Subcutaneous abdominal adipose tissue (tissue), 5 donors: Measurements from ENCODE around the gene ARHGEF12.

Experiments
- H3K27ac ChIP-seq: one replicate; pipeline ENCODE4 v1.7.0; 2013; ENCODE audit warnings: low read depth, mild to moderate bottlenecking, inconsistent platforms, low read length, moderate library complexity
- H3K27me3 ChIP-seq, 5 donors: one replicate each; pipeline ENCODE4 v1.7.0; 2013; ENCODE audit warnings: low read length in 5 of 5, inconsistent platforms in 1 of 5; ENCODE audit not compliant: control insufficient read depth in 5 of 5, insufficient read depth in 4 of 5
- H3K36me3 ChIP-seq, 5 donors: one replicate each; pipeline ENCODE4 v1.7.0; 2013; ENCODE audit warnings: low read length in 5 of 5; ENCODE audit not compliant: control insufficient read depth in 5 of 5, insufficient read depth in 5 of 5
- H3K4me1 ChIP-seq, 5 donors: one replicate each; pipeline ENCODE4 v1.7.0; 2013; ENCODE audit warnings: low read length in 5 of 5, mild to moderate bottlenecking in 3 of 5, moderate library complexity in 1 of 5; ENCODE audit not compliant: control insufficient read depth in 5 of 5, insufficient read depth in 5 of 5
- H3K4me3 ChIP-seq, 5 donors: one replicate each; pipeline ENCODE4 v1.7.0; 2013; ENCODE audit warnings: low read length in 5 of 5, low read depth in 1 of 5
- H3K9ac ChIP-seq, 5 donors: one replicate each; pipeline ENCODE4 v1.7.0; 2013; ENCODE audit warnings: low read length in 5 of 5, mild to moderate bottlenecking in 4 of 5, moderate library complexity in 3 of 5
- H3K9me3 ChIP-seq, 5 donors: one replicate each; pipeline ENCODE4 v1.7.0; 2013; ENCODE audit warnings: low read length in 5 of 5; ENCODE audit not compliant: control insufficient read depth in 5 of 5
- donor health status: healthy.
- donor health status: healthy.
- donor health status: healthy.
- donor health status: healthy.
- donor health status: healthy.

The ARHGEF12 gene

GRCh38 chr11:120403966-120404365 lies 67.8 kb downstream of the ARHGEF12 start:
- Histone ChIP-seq H3K27ac (no peak overlapping the region), H3K9ac (no peak overlapping the region), H3K36me3 (no peaks in the 10 kb centered on the region), H3K27me3 (no peaks in the 10 kb centered on the region), H3K4me1 (peaks cover 0 to 19% (median 10%) of the 10 kb centered on the region in 5 donors), H3K4me3 (no peak overlapping the region), H3K9me3 (no peaks in the 10 kb centered on the region)

DNA sequence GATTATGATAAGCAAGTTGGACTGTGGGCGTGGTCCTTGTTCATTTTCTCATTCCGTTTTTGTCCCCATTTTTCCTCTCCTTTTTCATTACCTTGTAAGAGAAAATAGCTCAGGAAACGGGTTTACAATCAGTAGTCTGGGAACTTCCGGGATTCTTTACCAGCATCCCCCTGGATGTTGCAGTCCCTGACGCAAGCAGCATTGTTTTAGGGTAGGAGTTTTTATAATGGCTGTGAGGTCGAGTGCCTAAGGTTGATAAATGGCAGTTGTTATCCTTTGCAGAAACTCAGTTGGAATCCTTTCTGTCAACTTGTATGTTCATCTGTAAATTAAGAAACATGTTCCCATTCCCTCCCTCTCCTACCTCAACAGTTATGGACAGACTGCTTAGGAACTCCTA lies 68.3 kb downstream of the ARHGEF12 start:
- no peaks in the 10 kb centered on the region for H3K9me3 ChIP-seq

GRCh38 chr11:120409655-120410054 lies 73.4 kb downstream of the ARHGEF12 start:
- no peak overlapping the region for H3K4me3 ChIP-seq
- H3K27ac ChIP-seq: no peak overlapping the region
- H3K4me1 ChIP-seq: peaks cover 0 to 3% (median 0%) of the 10 kb centered on the region in 5 donors
- H3K36me3 ChIP-seq: peaks cover 0 to 9% (median 4%) of the 10 kb centered on the region in 5 donors
- no peaks in the 10 kb centered on the region for H3K27me3 ChIP-seq
- no peak overlapping the region for H3K9ac ChIP-seq
- H3K9me3 ChIP-seq: no peaks in the 10 kb centered on the region

More for the DNA sequence above, 68.3 kb downstream of the ARHGEF12 start:
- peaks cover 0 to 5% (median 0%) of the 10 kb centered on the region in 5 donors for H3K36me3 ChIP-seq
- peaks cover 0 to 19% (median 10%) of the 10 kb centered on the region in 5 donors for H3K4me1 ChIP-seq
- no peak overlapping the region for H3K9ac ChIP-seq
- H3K4me3 ChIP-seq: no peak overlapping the region
- no peaks in the 10 kb centered on the region for H3K27me3 ChIP-seq
- no peak overlapping the region for H3K27ac ChIP-seq

- Histone ChIP-seq H3K4me1 (no peaks in the 10 kb centered on the region), H3K27ac (no peak overlapping the region), H3K9ac (no peak overlapping the region), H3K27me3 (no peaks in the 10 kb centered on the region), H3K4me3 (no peak overlapping the region), H3K9me3 (no peaks in the 10 kb centered on the region), H3K36me3 (peaks cover 0 to 9% (median 4%) of the 10 kb centered on the region in 5 donors)
Measured at GRCh38 chr11:120410622-120411380, 74.6 kb downstream of the ARHGEF12 start.

- peaks cover 0 to 10% (median 5%) of the 10 kb centered on the region in 5 donors for H3K36me3 ChIP-seq
- H3K9ac ChIP-seq: no peak overlapping the region
- no peak overlapping the region for H3K27ac ChIP-seq
- H3K4me1 ChIP-seq: no peaks in the 10 kb centered on the region
- H3K4me3 ChIP-seq: no peak overlapping the region
- H3K9me3 ChIP-seq: no peaks in the 10 kb centered on the region
- no peaks in the 10 kb centered on the region for H3K27me3 ChIP-seq
Measured at GRCh38 chr11:120413480-120413879, 77.3 kb downstream of the ARHGEF12 start.

DNA sequence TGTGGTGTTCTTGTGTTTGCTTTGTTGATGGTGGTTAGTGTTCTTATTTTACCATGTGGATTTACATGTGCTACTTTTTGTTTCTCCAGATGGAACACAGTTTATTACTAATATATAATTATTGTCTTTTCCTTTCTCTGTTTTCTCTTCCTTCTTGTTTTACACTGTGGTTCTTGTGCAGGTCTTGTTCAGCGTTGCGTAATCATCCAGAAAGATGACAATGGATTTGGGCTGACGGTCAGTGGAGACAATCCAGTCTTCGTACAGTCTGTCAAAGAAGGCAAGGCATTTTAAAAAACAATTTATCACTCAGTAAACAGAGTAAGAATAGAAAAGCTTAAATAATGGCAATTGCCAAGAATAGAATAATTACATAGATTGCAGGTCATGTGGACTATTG lies 84.4 kb downstream of the ARHGEF12 start:
- H3K9ac ChIP-seq: no peak overlapping the region
- no peak overlapping the region for H3K27ac ChIP-seq
- peaks cover 0 to 3% (median 0%) of the 10 kb centered on the region in 5 donors for H3K4me1 ChIP-seq
- H3K9me3 ChIP-seq: no peaks in the 10 kb centered on the region
- peaks cover 5 to 25% (median 14%) of the 10 kb centered on the region in 5 donors for H3K36me3 ChIP-seq
- no peaks in the 10 kb centered on the region for H3K27me3 ChIP-seq
- H3K4me3 ChIP-seq: no peak overlapping the region

- H3K27ac ChIP-seq: no peak overlapping the region
Measured at GRCh38 chr11:120424185-120424969, 88.2 kb downstream of the ARHGEF12 start.

DNA sequence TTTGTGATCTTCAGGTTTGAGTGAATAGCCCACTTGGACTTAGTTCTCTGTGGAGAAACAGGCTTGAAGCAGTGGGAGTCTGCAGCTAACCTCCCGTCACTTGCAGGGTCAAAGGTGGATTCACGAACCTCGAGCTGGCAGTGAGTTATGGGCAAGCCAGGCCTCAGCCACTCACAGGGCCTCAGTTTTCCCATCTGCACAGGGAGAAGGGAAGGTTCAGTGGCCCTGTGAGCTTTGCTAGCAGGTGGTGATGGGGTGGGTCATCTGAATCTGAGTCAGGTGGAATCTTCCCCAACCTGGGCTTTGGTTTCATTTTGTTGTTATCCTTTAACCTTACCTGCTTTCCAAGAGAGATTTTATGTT lies 88.7 kb downstream of the ARHGEF12 start:
- Histone ChIP-seq H3K4me3 (no peak overlapping the region), H3K9ac (no peak overlapping the region), H3K9me3 (no peaks in the 10 kb centered on the region), H3K36me3 (peaks cover 12 to 29% (median 18%) of the 10 kb centered on the region in 5 donors), H3K27ac (no peak overlapping the region), H3K27me3 (no peaks in the 10 kb centered on the region), H3K4me1 (peaks cover 0 to 3% (median 0%) of the 10 kb centered on the region in 5 donors)

More at GRCh38 chr11:120424185-120424969, 88.2 kb downstream of the ARHGEF12 start:
- H3K27me3 ChIP-seq: no peaks in the 10 kb centered on the region
- no peak overlapping the region for H3K4me3 ChIP-seq
- no peak overlapping the region for H3K9ac ChIP-seq
- no peaks in the 10 kb centered on the region for H3K9me3 ChIP-seq
- peaks cover 0 to 3% (median 0%) of the 10 kb centered on the region in 5 donors for H3K4me1 ChIP-seq
- H3K36me3 ChIP-seq: peaks cover 11 to 25% (median 18%) of the 10 kb centered on the region in 5 donors

DNA sequence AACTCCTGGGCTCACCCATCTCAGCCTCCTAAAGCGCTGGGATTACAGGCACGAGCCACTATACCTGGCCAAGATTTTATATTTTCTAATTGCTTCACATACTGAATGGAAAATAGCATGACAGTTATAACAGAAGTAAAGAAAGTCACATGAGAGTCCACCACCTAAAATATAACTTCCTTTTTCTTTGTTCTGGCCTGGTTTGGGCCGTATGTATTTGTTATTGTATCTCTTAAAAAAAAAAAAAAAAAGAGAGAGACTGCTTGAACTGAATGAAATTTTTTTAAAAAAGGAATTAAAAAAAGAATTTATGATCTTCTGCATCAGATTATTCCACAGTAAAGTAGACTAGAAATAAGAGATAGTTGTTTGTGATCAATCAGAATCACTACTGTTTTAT lies 89.3 kb downstream of the ARHGEF12 start:
- no peak overlapping the region for H3K4me3 ChIP-seq
- H3K36me3 ChIP-seq: peaks cover 11 to 29% (median 18%) of the 10 kb centered on the region in 5 donors
- H3K27ac ChIP-seq: no peak overlapping the region
- H3K9ac ChIP-seq: no peak overlapping the region
- H3K9me3 ChIP-seq: no peaks in the 10 kb centered on the region
- H3K27me3 ChIP-seq: no peaks in the 10 kb centered on the region
- H3K4me1 ChIP-seq: peaks cover 0 to 3% (median 0%) of the 10 kb centered on the region in 5 donors

- Histone ChIP-seq H3K36me3 (peaks cover 3 to 17% (median 11%) of the 10 kb centered on the region in 5 donors), H3K27ac (no peak overlapping the region), H3K9ac (no peak overlapping the region)
Measured at GRCh38 chr11:120430146-120430545, 93.9 kb downstream of the ARHGEF12 start.

More at GRCh38 chr11:120430146-120430545, 93.9 kb downstream of the ARHGEF12 start:
- Histone ChIP-seq H3K9me3 (no peaks in the 10 kb centered on the region), H3K4me3 (no peak overlapping the region), H3K4me1 (no peaks in the 10 kb centered on the region), H3K27me3 (no peaks in the 10 kb centered on the region)
